Measurements from ENCODE around the gene FABP3. TPM values are rescaled to one million over a fixed set of nuclear protein-coding genes. Genes with fewer than 3 reads are reported as not detected.

Gene FABP3
- total and polyA plus RNA-seq, 2 donors (not counting 1 experiment from before 2014, with no cell fraction given), result 275 to 554 TPM

DNA sequence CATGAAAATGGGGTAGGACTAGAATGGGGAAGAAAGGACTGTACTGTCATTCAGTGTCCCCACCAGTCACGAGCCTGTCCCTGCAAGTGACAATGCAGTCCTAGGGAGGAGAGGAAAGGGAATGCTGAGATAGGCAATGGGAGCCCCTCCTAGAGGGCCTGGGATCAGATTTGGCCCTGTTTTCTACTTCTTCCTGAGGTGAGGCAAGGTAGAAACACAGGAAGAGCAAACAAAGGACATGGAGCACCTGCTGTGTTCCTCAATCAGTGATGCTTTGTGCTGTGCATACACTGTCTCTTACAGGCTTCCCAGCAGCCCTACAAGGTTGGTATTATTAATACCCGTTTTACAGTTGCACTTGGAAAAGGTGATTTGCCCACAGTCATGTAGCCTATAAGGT, 6.1 kb downstream of the FABP3 start:
- TF ChIP-seq, protein P1, sequence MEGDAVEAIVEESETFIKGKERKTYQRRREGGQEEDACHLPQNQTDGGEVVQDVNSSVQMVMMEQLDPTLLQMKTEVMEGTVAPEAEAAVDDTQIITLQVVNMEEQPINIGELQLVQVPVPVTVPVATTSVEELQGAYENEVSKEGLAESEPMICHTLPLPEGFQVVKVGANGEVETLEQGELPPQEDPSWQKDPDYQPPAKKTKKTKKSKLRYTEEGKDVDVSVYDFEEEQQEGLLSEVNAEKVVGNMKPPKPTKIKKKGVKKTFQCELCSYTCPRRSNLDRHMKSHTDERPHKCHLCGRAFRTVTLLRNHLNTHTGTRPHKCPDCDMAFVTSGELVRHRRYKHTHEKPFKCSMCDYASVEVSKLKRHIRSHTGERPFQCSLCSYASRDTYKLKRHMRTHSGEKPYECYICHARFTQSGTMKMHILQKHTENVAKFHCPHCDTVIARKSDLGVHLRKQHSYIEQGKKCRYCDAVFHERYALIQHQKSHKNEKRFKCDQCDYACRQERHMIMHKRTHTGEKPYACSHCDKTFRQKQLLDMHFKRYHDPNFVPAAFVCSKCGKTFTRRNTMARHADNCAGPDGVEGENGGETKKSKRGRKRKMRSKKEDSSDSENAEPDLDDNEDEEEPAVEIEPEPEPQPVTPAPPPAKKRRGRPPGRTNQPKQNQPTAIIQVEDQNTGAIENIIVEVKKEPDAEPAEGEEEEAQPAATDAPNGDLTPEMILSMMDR (conservative IDR thresholded peaks at IDR 0.05 in 1 of 2, IDR thresholded peaks at IDR 0.05 in 1 of 2; ENCODE audit: low read depth in 1 of 2, low read length in 2 of 2), result no peak
- TF ChIP-seq EZH2 (IDR thresholded peaks at IDR 0.05; ENCODE audit: low read length, missing control alignments), result no peak

DNA sequence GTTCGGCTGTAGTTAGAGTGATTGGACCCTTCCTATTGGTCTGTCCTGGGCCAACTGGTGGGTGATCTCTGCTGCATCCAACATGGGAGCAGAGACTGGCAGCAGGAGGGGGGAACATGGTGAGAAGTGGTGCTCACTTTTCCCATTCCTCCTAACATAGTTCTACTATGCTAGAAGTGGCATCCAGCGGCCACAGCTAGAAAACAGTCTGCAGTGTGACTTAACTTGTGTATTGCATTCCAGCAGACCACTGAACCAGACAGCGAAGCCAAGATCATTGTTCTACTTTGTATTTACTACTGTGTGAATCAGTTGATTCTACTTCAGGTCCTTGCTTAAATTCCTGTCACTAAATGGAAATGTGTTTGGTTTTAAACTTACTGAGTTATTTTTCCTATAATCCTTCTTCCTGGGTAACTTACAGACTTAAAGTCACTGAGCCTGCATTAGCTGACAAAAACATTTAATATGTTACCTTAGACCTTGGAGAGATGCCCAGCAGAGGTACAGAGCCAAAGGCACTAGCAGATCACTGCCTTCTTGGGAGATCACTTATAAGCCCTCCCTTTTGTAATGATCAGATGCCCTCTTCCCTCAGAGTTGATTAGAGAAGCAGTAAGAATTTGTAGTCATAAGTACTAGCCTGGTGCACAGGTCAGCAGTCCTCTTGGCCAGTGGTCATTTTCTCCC, 8.2 kb downstream of the FABP3 start:
- no peak for TF ChIP-seq EZH2 (IDR thresholded peaks at IDR 0.05; ENCODE audit: low read length, missing control alignments)
- TF ChIP-seq, protein P1 (conservative IDR thresholded peaks at IDR 0.05 in 1 of 2, IDR thresholded peaks at IDR 0.05 in 1 of 2; ENCODE audit: low read depth in 1 of 2, low read length in 2 of 2), result no peak
- Histone ChIP-seq H3K4me2 (ENCODE audit: extremely low read depth, insufficient read depth, low read length) (no peak overlapping the region), H3K9me3 (ENCODE audit: control insufficient read depth, insufficient read depth, low read depth, low read length) (no peaks in the 10 kb centered on the region), H3K4me3 (replicated peaks in 1 of 4; ENCODE audit: control extremely low read depth in 1 of 4, insufficient read depth in 1 of 4, low read depth in 3 of 4, low read length in 4 of 4) (no peak overlapping the region), H3K9ac (ENCODE audit: insufficient read depth, low read length) (no peak overlapping the region), H3K27me3 (ENCODE audit: control insufficient read depth, insufficient read depth, low read length) (no peaks in the 10 kb centered on the region), H4K20me1 (ENCODE audit: control insufficient read depth, extremely low read depth, insufficient read depth, low read length) (no peaks in the 10 kb centered on the region), H3K79me2 (ENCODE audit: control insufficient read depth, insufficient read depth, low read length) (no peaks in the 10 kb centered on the region), H2AFZ (ENCODE audit: low read length) (no peak overlapping the region), H3K27ac (ENCODE audit: insufficient read depth, low read length) (no peak overlapping the region), H3K36me3 (ENCODE audit: control insufficient read depth, insufficient read depth, low read length) (peaks cover 9% of the 10 kb centered on the region), H3K4me1 (ENCODE audit: control insufficient read depth, extremely low read depth, insufficient read depth, low read length) (no peaks in the 10 kb centered on the region)
- DNase-seq (ENCODE audit: low read depth in 2 of 2), result peak in 1 of 2 donors; percentile 60

More for the DNA sequence above, 6.1 kb downstream of the FABP3 start:
- no peaks in the 10 kb centered on the region for H3K27me3 ChIP-seq (ENCODE audit: control insufficient read depth, insufficient read depth, low read length)
- peaks cover 3% of the 10 kb centered on the region for H3K4me1 ChIP-seq (ENCODE audit: control insufficient read depth, extremely low read depth, insufficient read depth, low read length)
- no peak overlapping the region for H3K4me3 ChIP-seq (replicated peaks in 1 of 4; ENCODE audit: control extremely low read depth in 1 of 4, insufficient read depth in 1 of 4, low read depth in 3 of 4, low read length in 4 of 4)
- H3K9ac ChIP-seq (ENCODE audit: insufficient read depth, low read length), result no peak overlapping the region
- H3K27ac ChIP-seq (ENCODE audit: insufficient read depth, low read length), result no peak overlapping the region
- no peaks in the 10 kb centered on the region for H4K20me1 ChIP-seq (ENCODE audit: control insufficient read depth, extremely low read depth, insufficient read depth, low read length)
- no peaks in the 10 kb centered on the region for H3K79me2 ChIP-seq (ENCODE audit: control insufficient read depth, insufficient read depth, low read length)
- H2AFZ ChIP-seq (ENCODE audit: low read length), result no peak overlapping the region
- DNase-seq (ENCODE audit: low read depth in 2 of 2), result no peak
- H3K36me3 ChIP-seq (ENCODE audit: control insufficient read depth, insufficient read depth, low read length), result peaks cover 9% of the 10 kb centered on the region
- H3K9me3 ChIP-seq (ENCODE audit: control insufficient read depth, insufficient read depth, low read depth, low read length), result no peaks in the 10 kb centered on the region
- H3K4me2 ChIP-seq (ENCODE audit: extremely low read depth, insufficient read depth, low read length), result no peak overlapping the region

DNA sequence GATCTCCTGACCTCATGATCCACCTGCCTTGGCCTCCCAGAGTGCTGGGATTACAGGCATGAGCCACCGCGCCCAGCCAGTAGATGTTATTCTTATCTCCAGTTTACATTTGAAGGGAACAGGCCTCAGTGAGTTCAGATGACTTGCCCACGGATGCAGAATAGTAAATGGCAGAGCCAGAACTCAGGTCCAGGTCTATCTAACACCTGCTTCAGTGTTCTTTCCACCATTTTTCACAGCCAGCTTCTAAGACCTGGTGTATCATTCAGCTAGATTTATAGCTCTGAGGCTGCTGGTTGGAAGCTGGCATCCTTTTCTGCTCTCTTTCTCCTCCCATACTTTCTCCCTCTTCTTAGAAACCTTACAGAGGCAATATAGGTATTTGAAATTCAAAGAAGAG, 10.8 kb downstream of the FABP3 start:
- no peak overlapping the region for H2AFZ ChIP-seq (ENCODE audit: low read length)
- no peaks in the 10 kb centered on the region for H4K20me1 ChIP-seq (ENCODE audit: control insufficient read depth, extremely low read depth, insufficient read depth, low read length)
- no peaks in the 10 kb centered on the region for H3K27me3 ChIP-seq (ENCODE audit: control insufficient read depth, insufficient read depth, low read length)
- DNase-seq (ENCODE audit: low read depth in 2 of 2), result no peak
- H3K4me1 ChIP-seq (ENCODE audit: control insufficient read depth, extremely low read depth, insufficient read depth, low read length), result no peaks in the 10 kb centered on the region
- H3K9me3 ChIP-seq (ENCODE audit: control insufficient read depth, insufficient read depth, low read depth, low read length), result no peaks in the 10 kb centered on the region
- no peak overlapping the region for H3K27ac ChIP-seq (ENCODE audit: insufficient read depth, low read length)
- H3K4me2 ChIP-seq (ENCODE audit: extremely low read depth, insufficient read depth, low read length), result no peak overlapping the region
- H3K79me2 ChIP-seq (ENCODE audit: control insufficient read depth, insufficient read depth, low read length), result no peaks in the 10 kb centered on the region
- TF ChIP-seq, protein P1 (conservative IDR thresholded peaks at IDR 0.05 in 1 of 2, IDR thresholded peaks at IDR 0.05 in 1 of 2; ENCODE audit: low read depth in 1 of 2, low read length in 2 of 2), result no peak
- TF ChIP-seq EZH2 (IDR thresholded peaks at IDR 0.05; ENCODE audit: low read length, missing control alignments), result no peak
- H3K36me3 ChIP-seq (ENCODE audit: control insufficient read depth, insufficient read depth, low read length), result peaks cover 9% of the 10 kb centered on the region
- no peak overlapping the region for H3K9ac ChIP-seq (ENCODE audit: insufficient read depth, low read length)
- H3K4me3 ChIP-seq (replicated peaks in 1 of 4; ENCODE audit: control extremely low read depth in 1 of 4, insufficient read depth in 1 of 4, low read depth in 3 of 4, low read length in 4 of 4), result no peak overlapping the region

Measured in fibroblast of lung (primary cell).